Measurements from ENCODE around the gene PACC1.

The PACC1 gene

GRCh38 chr1:212421165-212421564 is 6.5 kb upstream of the PACC1 start:
- H3K4me3 ChIP-seq (ENCODE audit: low read depth in 1 of 2, low read length in 2 of 2) = no peak overlapping the region
- ATAC-seq (ENCODE audit: insufficient read depth, low read depth) (no peak), DNase-seq (no peak)
- no peaks in the 10 kb centered on the region for H3K9me3 ChIP-seq (ENCODE audit: insufficient read depth, low read length, severe bottlenecking)
- no peak overlapping the region for H2AFZ ChIP-seq (ENCODE audit: low read depth, low read length)
- H3K9ac ChIP-seq (ENCODE audit: low read depth, low read length) = no peak overlapping the region
- H3K36me3 ChIP-seq (ENCODE audit: insufficient read depth, low read length) = no peaks in the 10 kb centered on the region
- H3K79me2 ChIP-seq (ENCODE audit: insufficient read depth, low read length) = no peaks in the 10 kb centered on the region
- H3K4me2 ChIP-seq (ENCODE audit: insufficient read depth, low read length) = no peak overlapping the region
- TF ChIP-seq CTCF (IDR thresholded peaks at IDR 0.05; ENCODE audit: borderline replicate concordance, extremely low read depth, low read length, poor library complexity, severe bottlenecking) (no peak), EZH2 (IDR thresholded peaks at IDR 0.05; ENCODE audit: borderline replicate concordance, low read depth, low read length, severe bottlenecking) (no peak)
- no peaks in the 10 kb centered on the region for H3K27me3 ChIP-seq (ENCODE audit: insufficient read depth, low read length, poor library complexity)
- H3K27ac ChIP-seq (ENCODE audit: low read length) = no peak overlapping the region
- H3K4me1 ChIP-seq (ENCODE audit: insufficient read depth, low read length) = no peaks in the 10 kb centered on the region
- H4K20me1 ChIP-seq (ENCODE audit: insufficient read depth, low read length) = no peaks in the 10 kb centered on the region

- TF ChIP-seq EZH2 (IDR thresholded peaks at IDR 0.05; ENCODE audit: borderline replicate concordance, low read depth, low read length, severe bottlenecking) (no peak), CTCF (IDR thresholded peaks at IDR 0.05; ENCODE audit: borderline replicate concordance, extremely low read depth, low read length, poor library complexity, severe bottlenecking) (no peak)
- Histone ChIP-seq H3K27me3 (ENCODE audit: insufficient read depth, low read length, poor library complexity) (no peaks in the 10 kb centered on the region), H3K36me3 (ENCODE audit: insufficient read depth, low read length) (peaks cover 19% of the 10 kb centered on the region), H3K79me2 (ENCODE audit: insufficient read depth, low read length) (peaks cover 42% of the 10 kb centered on the region), H4K20me1 (ENCODE audit: insufficient read depth, low read length) (peaks cover 22% of the 10 kb centered on the region), H3K4me2 (ENCODE audit: insufficient read depth, low read length) (peak overlapping the region; percentile 81), H3K27ac (ENCODE audit: low read length) (peak overlapping the region; percentile 85), H2AFZ (ENCODE audit: low read depth, low read length) (peak overlapping the region; percentile 98), H3K4me3 (ENCODE audit: low read depth in 1 of 2, low read length in 2 of 2) (peak overlapping the region in 1 of 2 experiments; percentile 96; a peak in 3 of 4 replicates), H3K9ac (ENCODE audit: low read depth, low read length) (peak overlapping the region; percentile 68), H3K4me1 (ENCODE audit: insufficient read depth, low read length) (peaks cover 31% of the 10 kb centered on the region), H3K9me3 (ENCODE audit: insufficient read depth, low read length, severe bottlenecking) (no peaks in the 10 kb centered on the region)
- DNase-seq (peak; percentile 39), ATAC-seq (ENCODE audit: insufficient read depth, low read depth) (no peak)
These were observed 588 bp upstream of the PACC1 start for GRCh38 chr1:212415107-212415841.

- H3K36me3 ChIP-seq (ENCODE audit: insufficient read depth, low read length) = peaks cover 33% of the 10 kb centered on the region
- H2AFZ ChIP-seq (ENCODE audit: low read depth, low read length) = peak overlapping the region; percentile 98
- H4K20me1 ChIP-seq (ENCODE audit: insufficient read depth, low read length) = peaks cover 22% of the 10 kb centered on the region
- H3K4me3 ChIP-seq (ENCODE audit: low read depth in 1 of 2, low read length in 2 of 2) = peak overlapping the region; percentile 86 to 96; a peak in 3 of 4 replicates
- peaks cover 31% of the 10 kb centered on the region for H3K4me1 ChIP-seq (ENCODE audit: insufficient read depth, low read length)
- H3K9ac ChIP-seq (ENCODE audit: low read depth, low read length) = peak overlapping the region; percentile 68
- TF ChIP-seq CTCF (IDR thresholded peaks at IDR 0.05; ENCODE audit: borderline replicate concordance, extremely low read depth, low read length, poor library complexity, severe bottlenecking) (no peak), EZH2 (IDR thresholded peaks at IDR 0.05; ENCODE audit: borderline replicate concordance, low read depth, low read length, severe bottlenecking) (no peak)
- peak overlapping the region; percentile 81 for H3K4me2 ChIP-seq (ENCODE audit: insufficient read depth, low read length)
- peaks cover 43% of the 10 kb centered on the region for H3K79me2 ChIP-seq (ENCODE audit: insufficient read depth, low read length)
- H3K27me3 ChIP-seq (ENCODE audit: insufficient read depth, low read length, poor library complexity) = no peaks in the 10 kb centered on the region
- H3K27ac ChIP-seq (ENCODE audit: low read length) = peak overlapping the region; percentile 85
- H3K9me3 ChIP-seq (ENCODE audit: insufficient read depth, low read length, severe bottlenecking) = no peaks in the 10 kb centered on the region
- no peak for DNase-seq
- peak; percentile 1; the same call in 2 of the 3 replicates for ATAC-seq (ENCODE audit: insufficient read depth, low read depth)
These were observed 771 bp downstream of the PACC1 start for GRCh38 chr1:212413902-212414327.
